CD4-positive, alpha-beta T cell treated with Interleukin-2 at 100 ng/mL for 4 hours (primary cell): ENCODE measurements around the gene BCL2A1.
"Not testable (repeated sequence)": the region's sequence is repeated elsewhere in the genome, so short reads cannot be mapped to it uniquely, and the experiment has no call there.

Source experiments
- DNase-seq: peaks from one replicate; pipeline ENCODE4 v3.0.0-alpha.2; 2020; ENCODE audit warnings: low spot score

The BCL2A1 gene

GRCh38 chr15:79989183-79989582 lies 18.2 kb upstream of the BCL2A1 start:
- DNase-seq = no peak

- no peak for DNase-seq
These were observed 17.6 kb upstream of the BCL2A1 start for GRCh38 chr15:79988448-79989117.

- no peak for DNase-seq
These were observed 17.0 kb upstream of the BCL2A1 start for GRCh38 chr15:79987969-79988368.

GRCh38 chr15:79987569-79987955 lies 16.6 kb upstream of the BCL2A1 start:
- no peak for DNase-seq

GRCh38 chr15:79981831-79982455 lies 10.9 kb upstream of the BCL2A1 start:
- DNase-seq = no peak

- no peak for DNase-seq
These were observed 7.9 kb upstream of the BCL2A1 start for GRCh38 chr15:79978655-79979514.

GRCh38 chr15:79978260-79978654 lies 7.3 kb upstream of the BCL2A1 start:
- DNase-seq = no peak

GRCh38 chr15:79977431-79978054 lies 6.5 kb upstream of the BCL2A1 start:
- no peak for DNase-seq

GRCh38 chr15:79973456-79974195 lies 2.6 kb upstream of the BCL2A1 start:
- no peak for DNase-seq

- no peak for DNase-seq
These were observed 1.9 kb upstream of the BCL2A1 start for GRCh38 chr15:79972863-79973262.

- no peak for DNase-seq
These were observed 815 bp downstream of the BCL2A1 start for GRCh38 chr15:79970181-79970580.

GRCh38 chr15:79969146-79969545 lies 1.9 kb downstream of the BCL2A1 start:
- no peak for DNase-seq

- DNase-seq = peak; percentile 54
These were observed 3.5 kb downstream of the BCL2A1 start for GRCh38 chr15:79967298-79968182.

GRCh38 chr15:79966634-79967297 lies 4.2 kb downstream of the BCL2A1 start:
- DNase-seq = no peak

- DNase-seq = peak; percentile 49
These were observed 5.0 kb downstream of the BCL2A1 start for GRCh38 chr15:79965846-79966630.

GRCh38 chr15:79964232-79964805 lies 6.7 kb downstream of the BCL2A1 start:
- DNase-seq = no peak

- DNase-seq = not testable (repeated sequence)
These were observed 8.1 kb downstream of the BCL2A1 start for GRCh38 chr15:79962921-79963320.

- DNase-seq = no peak
These were observed 8.8 kb downstream of the BCL2A1 start for GRCh38 chr15:79962178-79962577.
